ENCODE measurements around the gene KCNMA1.
"Not testable (repeated sequence)": the region's sequence is repeated elsewhere in the genome, so short reads cannot be mapped to it uniquely, and the experiment has no call there.

KCNMA1 gene

DNA sequence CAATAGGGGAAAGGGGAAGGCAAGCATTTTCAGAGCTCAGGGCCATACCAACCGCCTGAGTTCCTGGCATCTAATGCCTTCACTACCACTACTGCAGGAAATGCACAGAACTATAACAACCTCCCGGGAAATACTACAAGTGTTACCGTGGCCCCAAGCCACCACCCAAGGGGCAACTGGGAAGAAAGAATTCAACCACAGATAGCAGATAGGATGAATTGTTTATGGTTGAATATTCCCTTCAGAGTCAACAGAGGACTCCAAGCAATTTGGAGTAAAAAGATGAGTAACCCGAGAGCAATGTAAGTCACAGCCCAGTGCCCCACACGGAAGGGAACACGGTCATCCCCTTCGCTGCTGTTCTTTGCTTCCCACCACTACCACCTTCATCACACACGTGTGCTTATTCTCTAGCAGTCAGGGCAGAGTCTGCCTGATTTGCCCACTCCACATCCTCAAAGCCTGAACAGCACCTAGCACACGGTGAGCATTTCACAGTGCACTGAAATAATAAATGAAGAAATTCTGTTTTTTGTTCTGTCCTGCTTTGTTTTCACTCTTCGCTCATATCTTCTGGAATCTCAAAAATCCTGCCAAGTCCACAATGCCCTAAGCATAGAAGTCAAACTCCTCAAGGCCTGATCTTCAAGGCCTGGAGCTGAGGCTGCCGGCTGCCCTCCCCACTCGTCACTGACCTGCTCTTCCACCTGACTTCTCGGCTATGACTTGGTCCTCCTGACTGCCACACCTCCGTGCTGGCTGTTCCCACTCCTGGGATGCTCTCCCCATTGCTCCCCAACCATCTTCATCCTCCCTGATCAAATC, 221.1 kb downstream of the KCNMA1 start:
- H3K9ac ChIP-seq = no peak overlapping the region
- no peak overlapping the region for H3K27ac ChIP-seq
- no peaks in the 10 kb centered on the region for H3K27me3 ChIP-seq (ENCODE audit: insufficient read depth, low read depth)
- TF ChIP-seq, protein P1, sequence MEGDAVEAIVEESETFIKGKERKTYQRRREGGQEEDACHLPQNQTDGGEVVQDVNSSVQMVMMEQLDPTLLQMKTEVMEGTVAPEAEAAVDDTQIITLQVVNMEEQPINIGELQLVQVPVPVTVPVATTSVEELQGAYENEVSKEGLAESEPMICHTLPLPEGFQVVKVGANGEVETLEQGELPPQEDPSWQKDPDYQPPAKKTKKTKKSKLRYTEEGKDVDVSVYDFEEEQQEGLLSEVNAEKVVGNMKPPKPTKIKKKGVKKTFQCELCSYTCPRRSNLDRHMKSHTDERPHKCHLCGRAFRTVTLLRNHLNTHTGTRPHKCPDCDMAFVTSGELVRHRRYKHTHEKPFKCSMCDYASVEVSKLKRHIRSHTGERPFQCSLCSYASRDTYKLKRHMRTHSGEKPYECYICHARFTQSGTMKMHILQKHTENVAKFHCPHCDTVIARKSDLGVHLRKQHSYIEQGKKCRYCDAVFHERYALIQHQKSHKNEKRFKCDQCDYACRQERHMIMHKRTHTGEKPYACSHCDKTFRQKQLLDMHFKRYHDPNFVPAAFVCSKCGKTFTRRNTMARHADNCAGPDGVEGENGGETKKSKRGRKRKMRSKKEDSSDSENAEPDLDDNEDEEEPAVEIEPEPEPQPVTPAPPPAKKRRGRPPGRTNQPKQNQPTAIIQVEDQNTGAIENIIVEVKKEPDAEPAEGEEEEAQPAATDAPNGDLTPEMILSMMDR (conservative IDR thresholded peaks at IDR 0.05; ENCODE audit: low read depth, low read length) = no peak
- no peaks in the 10 kb centered on the region for H3K36me3 ChIP-seq (ENCODE audit: insufficient read depth)
- no peak overlapping the region for H2AFZ ChIP-seq (ENCODE audit: low read depth)
- no peaks in the 10 kb centered on the region for H3K4me1 ChIP-seq (ENCODE audit: low read depth, poor library complexity, severe bottlenecking)
- H3K79me2 ChIP-seq (ENCODE audit: insufficient read depth, low read depth) = no peaks in the 10 kb centered on the region
- no peak overlapping the region for H3K4me2 ChIP-seq
- no peaks in the 10 kb centered on the region for H4K20me1 ChIP-seq (ENCODE audit: insufficient read depth)
- no peak overlapping the region for H3K4me3 ChIP-seq (IDR thresholded peaks at IDR 0.05; ENCODE audit: insufficient read depth, low read depth, low read length)

DNA sequence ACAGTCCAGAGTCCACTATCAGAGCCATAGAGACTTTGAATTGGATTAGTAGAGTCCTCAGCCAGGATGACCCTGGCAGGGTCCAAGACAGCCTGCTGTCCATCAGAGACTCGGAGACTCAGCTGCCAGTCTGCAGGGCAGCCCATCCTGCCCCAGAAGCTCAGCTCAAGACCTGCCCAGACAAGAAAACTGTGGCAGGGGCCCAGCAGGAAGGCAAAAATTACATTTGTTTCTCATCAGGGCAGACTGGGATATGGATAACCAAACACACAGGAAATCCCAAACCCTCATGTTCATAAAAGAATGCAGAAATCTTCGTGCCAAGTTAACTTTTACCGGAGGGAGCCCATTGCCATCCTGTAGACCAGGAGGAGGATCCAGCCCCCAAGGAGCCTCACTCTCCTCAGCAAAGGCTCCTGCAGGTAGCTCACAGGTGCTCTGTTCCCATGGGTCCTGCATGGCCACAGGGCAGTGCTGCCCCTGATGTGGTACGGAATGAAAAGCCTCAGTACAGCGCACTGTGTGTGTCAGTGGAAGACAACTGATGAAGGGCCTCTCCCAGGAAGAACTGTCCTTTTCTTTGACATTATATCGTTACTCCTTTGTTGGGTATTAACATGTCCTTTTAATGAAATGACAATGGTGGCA, 222.2 kb downstream of the KCNMA1 start:
- no peak overlapping the region for H3K27ac ChIP-seq
- no peak overlapping the region for H3K4me2 ChIP-seq
- no peaks in the 10 kb centered on the region for H4K20me1 ChIP-seq (ENCODE audit: insufficient read depth)
- H3K4me1 ChIP-seq (ENCODE audit: low read depth, poor library complexity, severe bottlenecking) = no peaks in the 10 kb centered on the region
- H3K4me3 ChIP-seq (IDR thresholded peaks at IDR 0.05; ENCODE audit: insufficient read depth, low read depth, low read length) = no peak overlapping the region
- H3K9ac ChIP-seq = no peak overlapping the region
- no peaks in the 10 kb centered on the region for H3K36me3 ChIP-seq (ENCODE audit: insufficient read depth)
- H2AFZ ChIP-seq (ENCODE audit: low read depth) = no peak overlapping the region
- TF ChIP-seq, protein P1 (conservative IDR thresholded peaks at IDR 0.05; ENCODE audit: low read depth, low read length) = no peak
- H3K79me2 ChIP-seq (ENCODE audit: insufficient read depth, low read depth) = no peaks in the 10 kb centered on the region
- H3K27me3 ChIP-seq (ENCODE audit: insufficient read depth, low read depth) = no peaks in the 10 kb centered on the region

GRCh38 chr10:77413231-77413630, 224.4 kb downstream of the KCNMA1 start:
- TF ChIP-seq, protein P1 (conservative IDR thresholded peaks at IDR 0.05; ENCODE audit: low read depth, low read length) = no peak
- Histone ChIP-seq H3K27me3 (ENCODE audit: insufficient read depth, low read depth) (no peaks in the 10 kb centered on the region), H3K9ac (no peak overlapping the region), H4K20me1 (ENCODE audit: insufficient read depth) (no peaks in the 10 kb centered on the region), H3K79me2 (ENCODE audit: insufficient read depth, low read depth) (no peaks in the 10 kb centered on the region), H3K36me3 (ENCODE audit: insufficient read depth) (no peaks in the 10 kb centered on the region), H3K4me3 (IDR thresholded peaks at IDR 0.05; ENCODE audit: insufficient read depth, low read depth, low read length) (no peak overlapping the region), H2AFZ (ENCODE audit: low read depth) (no peak overlapping the region), H3K4me2 (no peak overlapping the region), H3K27ac (no peak overlapping the region), H3K4me1 (ENCODE audit: low read depth, poor library complexity, severe bottlenecking) (no peaks in the 10 kb centered on the region)

GRCh38 chr10:77412573-77413133, 225.0 kb downstream of the KCNMA1 start:
- H3K79me2 ChIP-seq (ENCODE audit: insufficient read depth, low read depth); H3K27me3 ChIP-seq (ENCODE audit: insufficient read depth, low read depth); H3K27ac ChIP-seq; H3K4me3 ChIP-seq (IDR thresholded peaks at IDR 0.05; ENCODE audit: insufficient read depth, low read depth, low read length); H2AFZ ChIP-seq (ENCODE audit: low read depth); H3K36me3 ChIP-seq (ENCODE audit: insufficient read depth); H3K9ac ChIP-seq; H3K4me1 ChIP-seq (ENCODE audit: low read depth, poor library complexity, severe bottlenecking); H4K20me1 ChIP-seq (ENCODE audit: insufficient read depth); H3K4me2 ChIP-seq: not testable (repeated sequence)

All from KMS-11 (cell line).